GM19240 (cell line): ENCODE measurements around the gene MTTP.

Experiments used
- DNase-seq: peaks from one replicate; pipeline ENCODE4 v3.0.0; 2011; ENCODE audit warnings: low spot score; ENCODE audit not compliant: insufficient read length

Gene MTTP

DNA sequence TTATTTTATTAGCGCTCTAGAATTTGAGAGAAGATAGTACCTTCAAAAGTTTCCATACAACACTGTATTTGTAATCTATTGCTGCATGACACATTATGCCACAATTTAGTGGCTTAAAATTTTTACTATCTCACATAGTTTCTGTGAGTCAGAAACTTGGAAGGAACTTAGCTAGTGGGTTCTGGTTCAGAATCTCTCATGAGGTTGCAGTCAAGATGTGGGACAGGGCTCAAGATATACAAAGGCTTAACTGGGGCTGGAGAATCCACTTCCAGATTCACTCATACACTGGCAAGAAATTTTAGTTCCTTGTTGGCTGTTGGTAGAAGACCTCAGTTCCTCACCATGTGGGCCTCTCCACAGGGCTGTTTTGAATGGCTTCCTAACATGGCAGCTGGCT, 94.5 kb downstream of the MTTP start:
- no peak for DNase-seq

GRCh38 chr4:99670409-99671073, 95.9 kb downstream of the MTTP start:
- DNase-seq: no peak
